MM.1S (cell line): ENCODE measurements around the gene JAK3.

Source experiments
- DNase-seq: peaks from one replicate; pipeline ENCODE4 v3.0.0-alpha.2; 2015
- H2AFZ ChIP-seq: fragments of 300-600 bp; sonication (generic); 2 replicates; pipeline ENCODE4 v1.6.0; 2016; ENCODE audit warnings: antibody characterized with exemption, low read length
- H3F3A ChIP-seq: fragments of 300-600 bp; sonication (generic); 2 replicates; pipeline ENCODE4 v1.6.1; 2016; ENCODE audit warnings: mild to moderate bottlenecking, antibody characterized with exemption, low read length, moderate library complexity, mixed read lengths; ENCODE audit not compliant: insufficient read depth
- H3K27ac ChIP-seq: fragments of 300-600 bp; sonication (generic); 2 replicates; pipeline ENCODE4 v1.5.1; 2016; ENCODE audit warnings: mild to moderate bottlenecking, low read length
- H3K27me3 ChIP-seq: fragments of 300-600 bp; sonication (generic); replicated peaks from 2 replicates; pipeline ENCODE4 v1.6.0; 2016; ENCODE audit warnings: low read length; ENCODE audit not compliant: insufficient read depth
- H3K36me3 ChIP-seq: fragments of 300-600 bp; sonication (generic); replicated peaks from 2 replicates; pipeline ENCODE4 v1.6.1; 2016; ENCODE audit warnings: mild to moderate bottlenecking, low read length, mixed read lengths; ENCODE audit not compliant: insufficient read depth
- H3K4me1 ChIP-seq: fragments of 300-600 bp; sonication (generic); 2 replicates; pipeline ENCODE4 v1.6.1; 2016; ENCODE audit warnings: low read length, mixed read lengths
- H3K4me2 ChIP-seq: fragments of 300-600 bp; sonication (generic); 2 replicates; pipeline ENCODE4 v1.6.0; 2016; ENCODE audit warnings: low read depth, low read length
- H3K4me3 ChIP-seq: fragments of 300-600 bp; sonication (generic); 2 replicates; pipeline ENCODE4 v1.5.1; 2016; ENCODE audit warnings: low read length, mixed read lengths
- H3K79me2 ChIP-seq: fragments of 300-600 bp; sonication (generic); 2 replicates; pipeline ENCODE4 v1.6.1; 2016; ENCODE audit warnings: mixed run types, low read length, mixed read lengths
- H3K9ac ChIP-seq: fragments of 300-600 bp; sonication (generic); 2 replicates; pipeline ENCODE4 v1.6.1; 2016; ENCODE audit warnings: low read length, mixed read lengths
- H3K9me2 ChIP-seq: fragments of 300-600 bp; sonication (generic); replicated peaks from 2 replicates; pipeline ENCODE4 v1.6.1; 2016; ENCODE audit warnings: mild to moderate bottlenecking, low read length, mixed read lengths; ENCODE audit not compliant: insufficient read depth
- H3K9me3 ChIP-seq: fragments of 300-600 bp; sonication (generic); replicated peaks from 2 replicates; pipeline ENCODE4 v1.6.1; 2016; ENCODE audit warnings: mild to moderate bottlenecking, low read length, mixed read lengths; ENCODE audit not compliant: insufficient read depth
- H4K20me1 ChIP-seq: fragments of 300-600 bp; sonication (generic); 2 replicates; pipeline ENCODE4 v1.6.1; 2016; ENCODE audit warnings: mild to moderate bottlenecking, low read length, moderate library complexity, mixed read lengths; ENCODE audit not compliant: insufficient read depth
- CTCF ChIP-seq: fragments of 300-600 bp; sonication (generic); IDR thresholded peaks from 2 replicates; pipeline ENCODE4 v1.5.1; 2016; ENCODE audit warnings: antibody characterized with exemption, low read length, mixed read lengths
- EZH2 ChIP-seq: fragments of 300-600 bp; sonication (generic); optimal IDR thresholded peaks from 2 replicates; pipeline ENCODE3; 2017; ENCODE audit warnings: low read depth, mild to moderate bottlenecking, antibody characterized with exemption, low read length, mixed read lengths
- EZH2phosphoT487 ChIP-seq: fragments of 300-600 bp; sonication (generic); IDR thresholded peaks from 2 replicates; pipeline ENCODE4 v1.6.1; 2018; ENCODE audit warnings: antibody characterized with exemption, low read length

Gene JAK3

GRCh38 chr19:17841371-17841809, 6.4 kb downstream of the JAK3 start:
- TF ChIP-seq EZH2phosphoT487 (no peak), EZH2 (no peak), CTCF (no peak)

GRCh38 chr19:17840019-17840418, 7.8 kb downstream of the JAK3 start:
- Histone ChIP-seq H3K9ac (no peak overlapping the region), H3K4me1 (no peaks in the 10 kb centered on the region), H3K9me3 (no peaks in the 10 kb centered on the region), H3K36me3 (no peaks in the 10 kb centered on the region), H3K9me2 (no peaks in the 10 kb centered on the region), H3K4me3 (no peak overlapping the region), H3K27ac (no peak overlapping the region), H3K27me3 (no peaks in the 10 kb centered on the region), H3K4me2 (no peak overlapping the region), H3K79me2 (no peaks in the 10 kb centered on the region), H4K20me1 (no peaks in the 10 kb centered on the region), H3F3A (no peaks in the 10 kb centered on the region), H2AFZ (no peak overlapping the region)
- DNase-seq = no peak
- TF ChIP-seq EZH2phosphoT487 = no peak
- no peak for TF ChIP-seq CTCF
- TF ChIP-seq EZH2 = no peak

More at GRCh38 chr19:17841371-17841809, 6.4 kb downstream of the JAK3 start:
- Histone ChIP-seq H3K4me2 (no peak overlapping the region), H3K9me3 (no peaks in the 10 kb centered on the region), H3K36me3 (no peaks in the 10 kb centered on the region), H4K20me1 (no peaks in the 10 kb centered on the region), H3K79me2 (no peaks in the 10 kb centered on the region), H3K27me3 (no peaks in the 10 kb centered on the region), H3F3A (no peaks in the 10 kb centered on the region), H3K9me2 (no peaks in the 10 kb centered on the region), H3K4me1 (no peaks in the 10 kb centered on the region), H3K9ac (no peak overlapping the region), H2AFZ (no peak overlapping the region), H3K4me3 (no peak overlapping the region), H3K27ac (no peak overlapping the region)
- no peak for DNase-seq

GRCh38 chr19:17837972-17838371, 9.8 kb downstream of the JAK3 start:
- Histone ChIP-seq H3K27ac (no peak overlapping the region), H3K79me2 (no peaks in the 10 kb centered on the region), H2AFZ (no peak overlapping the region), H3K9me2 (no peaks in the 10 kb centered on the region), H3K4me1 (no peaks in the 10 kb centered on the region), H3F3A (no peaks in the 10 kb centered on the region), H3K4me2 (no peak overlapping the region), H3K27me3 (no peaks in the 10 kb centered on the region), H3K36me3 (no peaks in the 10 kb centered on the region), H3K4me3 (no peak overlapping the region), H3K9me3 (no peaks in the 10 kb centered on the region), H4K20me1 (no peaks in the 10 kb centered on the region), H3K9ac (no peak overlapping the region)
- DNase-seq = no peak
- TF ChIP-seq EZH2 (no peak), CTCF (no peak), EZH2phosphoT487 (no peak)
